HFF-Myc (cell line): ENCODE results near the gene CAMK1D.

Experiments
- DNase-seq: peaks from one replicate; pipeline ENCODE4 v3.0.0-alpha.2; 2011; ENCODE audit warnings: low read depth; ENCODE audit errors: extremely low read depth
- H3K4me3 ChIP-seq: replicated peaks from 2 replicates; pipeline ENCODE4 v1.5.1; 2011; ENCODE audit warnings: low read depth, mild to moderate bottlenecking, control low read depth, low read length
- CTCF ChIP-seq: IDR thresholded peaks from 2 replicates; pipeline ENCODE4 v1.5.1; 2012; ENCODE audit warnings: mild to moderate bottlenecking, low read depth, low read length, control low read depth; ENCODE audit errors: missing control alignments

Gene CAMK1D

DNA sequence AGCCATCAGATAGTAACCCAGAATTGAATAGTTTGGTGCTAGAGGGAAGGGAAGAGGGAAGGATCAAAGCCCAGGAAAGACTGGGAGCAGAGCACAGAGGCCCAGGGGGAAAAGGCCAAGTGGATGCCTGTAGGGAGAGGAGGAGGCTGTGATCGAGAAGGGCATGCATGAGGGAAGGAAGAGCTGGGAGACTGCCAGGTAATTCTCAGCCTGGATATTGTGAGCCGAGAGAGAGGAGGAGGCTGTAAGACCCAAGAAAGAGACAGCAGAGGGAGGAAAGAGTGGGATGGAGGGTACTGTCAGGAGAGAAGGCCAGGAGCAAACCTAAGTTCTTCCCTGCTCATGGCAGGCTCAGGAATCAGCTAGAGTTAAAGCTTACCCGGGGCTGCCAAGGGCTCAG is 474.0 kb downstream of the CAMK1D start:
- DNase-seq = no peak
- no peak for TF ChIP-seq CTCF
- H3K4me3 ChIP-seq = no peak overlapping the region

DNA sequence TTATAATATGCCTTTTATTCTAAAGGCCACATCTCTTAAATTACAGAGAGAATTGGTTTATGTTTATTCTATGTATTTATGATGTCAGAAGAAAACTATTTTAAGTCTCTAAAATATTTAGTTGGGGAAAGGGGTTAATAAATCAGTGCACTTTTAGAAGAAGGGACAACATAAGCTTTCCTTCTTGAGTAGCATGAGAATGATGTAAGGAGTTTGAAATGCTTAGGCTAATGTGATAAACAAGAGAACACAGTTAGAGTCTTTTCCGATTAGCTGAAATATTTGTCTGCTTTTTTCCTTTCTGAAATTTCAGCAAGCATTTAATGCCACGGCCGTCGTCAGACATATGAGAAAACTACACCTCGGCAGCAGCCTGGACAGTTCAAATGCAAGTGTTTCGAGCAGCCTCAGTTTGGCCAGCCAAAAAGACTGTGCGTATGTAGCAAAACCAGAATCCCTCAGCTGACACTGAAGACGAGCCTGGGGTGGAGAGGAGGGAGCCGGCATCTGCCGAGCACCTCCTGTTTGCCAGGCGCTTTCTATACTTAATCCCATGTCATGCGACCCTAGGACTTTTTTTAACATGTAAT is 476.0 kb downstream of the CAMK1D start:
- no peak overlapping the region for H3K4me3 ChIP-seq
- DNase-seq = no peak
- TF ChIP-seq CTCF = no peak

DNA sequence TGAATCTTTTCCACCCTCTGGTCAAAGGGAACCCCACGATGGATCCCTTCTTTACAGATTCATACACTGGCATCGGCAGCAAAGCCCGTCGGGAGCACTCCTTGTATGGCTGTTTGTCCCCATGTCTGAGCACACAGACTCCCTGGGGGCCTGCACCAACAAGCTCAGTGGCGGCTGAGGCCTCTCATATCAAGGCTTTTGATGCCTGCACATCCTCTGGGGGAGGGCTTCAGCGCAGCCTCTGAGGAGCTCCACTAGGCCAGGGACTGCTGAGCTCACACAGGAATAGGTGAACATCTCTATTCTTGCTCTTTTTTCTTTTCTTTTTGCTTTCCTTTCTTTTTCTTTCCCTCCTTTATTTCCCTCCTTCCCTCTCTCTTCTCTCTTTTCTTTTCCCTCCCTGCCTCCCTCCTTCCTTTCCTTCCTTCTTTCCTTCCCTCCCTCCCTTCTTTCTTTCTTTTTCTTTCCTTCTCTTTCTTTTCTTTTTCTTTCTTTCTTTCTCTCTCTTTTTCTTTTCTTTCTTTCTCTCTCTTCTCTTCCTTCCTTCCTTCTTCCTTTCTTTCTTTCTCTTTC is 477.5 kb downstream of the CAMK1D start:
- DNase-seq = no peak
- H3K4me3 ChIP-seq = no peak overlapping the region
- no peak for TF ChIP-seq CTCF

DNA sequence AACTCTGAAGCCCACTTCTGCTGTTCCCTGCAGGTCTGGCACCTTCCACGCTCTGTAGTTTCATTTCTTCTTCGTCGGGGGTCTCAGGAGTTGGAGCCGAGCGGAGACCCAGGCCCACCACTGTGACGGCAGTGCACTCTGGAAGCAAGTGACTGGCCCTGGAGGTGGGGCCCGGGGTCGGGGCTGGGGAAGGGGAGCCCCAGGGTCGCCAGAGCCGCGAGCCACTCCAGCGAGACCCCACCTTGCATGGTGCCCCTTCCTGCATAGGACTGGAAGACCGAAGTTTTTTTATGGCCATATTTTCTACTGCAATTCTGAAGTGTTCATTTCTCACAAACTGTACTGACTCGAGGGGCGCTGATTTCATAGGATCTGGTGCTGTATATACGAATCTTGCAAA is 479.4 kb downstream of the CAMK1D start:
- no peak for DNase-seq
- TF ChIP-seq CTCF = no peak
- H3K4me3 ChIP-seq = no peak overlapping the region

DNA sequence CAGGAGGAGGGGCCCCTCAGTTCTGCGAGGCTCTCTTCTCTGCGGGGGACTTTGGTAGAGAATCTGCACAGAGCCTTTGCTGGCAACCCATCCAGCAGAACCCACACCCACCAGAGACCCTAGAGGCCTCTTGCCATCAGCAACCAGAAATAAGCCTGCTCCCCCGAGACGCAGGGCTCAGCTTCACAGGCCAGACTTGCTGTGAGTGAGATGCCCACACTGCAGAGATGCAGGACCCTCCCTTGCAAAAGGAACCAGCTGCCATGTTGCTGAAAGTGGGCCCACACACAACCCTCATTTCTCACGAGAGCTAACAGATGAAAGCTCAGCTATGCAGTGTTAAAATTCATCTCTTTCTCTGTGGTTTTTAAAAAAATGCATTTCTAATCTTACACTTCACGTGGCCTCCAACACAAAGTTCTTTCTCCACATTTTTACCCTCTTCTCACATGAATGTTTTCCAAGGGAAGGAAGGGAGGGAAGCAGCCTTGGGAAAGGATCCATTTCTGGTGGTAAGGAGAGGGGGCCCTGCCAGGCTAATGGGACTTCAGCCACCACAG is 480.6 kb downstream of the CAMK1D start:
- no peak for DNase-seq
- TF ChIP-seq CTCF = no peak
- no peak overlapping the region for H3K4me3 ChIP-seq

DNA sequence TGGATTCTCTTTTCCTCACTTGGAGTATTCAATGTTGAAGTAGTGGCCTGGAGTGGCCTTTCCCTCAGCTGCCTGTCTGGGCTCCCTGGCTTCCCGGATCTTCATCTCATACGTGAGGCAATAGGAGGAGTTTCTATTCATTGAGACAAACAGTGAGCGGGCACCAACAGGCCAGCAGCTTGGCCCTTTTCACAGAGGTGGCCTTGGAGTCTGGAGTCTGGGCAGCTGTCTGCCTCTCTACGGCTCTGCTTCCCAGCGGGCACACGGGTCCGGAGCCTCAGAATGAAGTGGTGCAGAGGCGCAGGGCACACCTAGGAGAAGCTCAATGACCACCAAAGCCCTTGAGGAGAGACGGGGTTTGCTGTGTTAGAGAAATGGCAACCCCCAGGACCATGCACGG is 482.7 kb downstream of the CAMK1D start:
- no peak for TF ChIP-seq CTCF
- no peak overlapping the region for H3K4me3 ChIP-seq

GRCh38 chr10:12833451-12833850 is 484.1 kb downstream of the CAMK1D start:
- no peak for DNase-seq
- TF ChIP-seq CTCF = no peak

More for the DNA sequence above, 482.7 kb downstream of the CAMK1D start:
- no peak for DNase-seq

More at GRCh38 chr10:12833451-12833850, 484.1 kb downstream of the CAMK1D start:
- no peak overlapping the region for H3K4me3 ChIP-seq
